ENCODE results near the gene LGALS9.
A peak's percentile ranks its signal among the peaks of the same experiment; 100 is the strongest.
"Not testable (repeated sequence)": the region's sequence is repeated elsewhere in the genome, so short reads cannot be mapped to it uniquely, and the experiment has no call there.

Gene LGALS9

DNA sequence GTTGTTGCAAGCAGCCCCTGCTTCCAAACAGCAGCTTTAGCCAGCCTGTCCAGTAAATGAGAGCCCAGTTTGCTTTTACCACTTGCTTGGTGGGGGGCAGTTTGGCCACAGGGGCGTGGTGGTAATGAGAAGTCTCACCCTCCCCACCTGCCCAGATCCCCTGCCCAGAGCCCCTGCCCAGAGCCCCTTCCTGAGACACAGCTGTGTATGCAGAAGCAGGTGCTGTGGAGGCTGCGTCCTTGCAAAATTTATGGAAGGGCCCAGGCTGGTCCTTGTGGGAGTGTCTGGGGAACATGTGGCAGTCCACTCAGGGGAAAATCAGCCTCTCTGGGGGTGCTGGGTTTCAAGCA lies 27.6 kb upstream of the LGALS9 start:
- DNase-seq (ENCODE audit: low spot score): no peak

DNA sequence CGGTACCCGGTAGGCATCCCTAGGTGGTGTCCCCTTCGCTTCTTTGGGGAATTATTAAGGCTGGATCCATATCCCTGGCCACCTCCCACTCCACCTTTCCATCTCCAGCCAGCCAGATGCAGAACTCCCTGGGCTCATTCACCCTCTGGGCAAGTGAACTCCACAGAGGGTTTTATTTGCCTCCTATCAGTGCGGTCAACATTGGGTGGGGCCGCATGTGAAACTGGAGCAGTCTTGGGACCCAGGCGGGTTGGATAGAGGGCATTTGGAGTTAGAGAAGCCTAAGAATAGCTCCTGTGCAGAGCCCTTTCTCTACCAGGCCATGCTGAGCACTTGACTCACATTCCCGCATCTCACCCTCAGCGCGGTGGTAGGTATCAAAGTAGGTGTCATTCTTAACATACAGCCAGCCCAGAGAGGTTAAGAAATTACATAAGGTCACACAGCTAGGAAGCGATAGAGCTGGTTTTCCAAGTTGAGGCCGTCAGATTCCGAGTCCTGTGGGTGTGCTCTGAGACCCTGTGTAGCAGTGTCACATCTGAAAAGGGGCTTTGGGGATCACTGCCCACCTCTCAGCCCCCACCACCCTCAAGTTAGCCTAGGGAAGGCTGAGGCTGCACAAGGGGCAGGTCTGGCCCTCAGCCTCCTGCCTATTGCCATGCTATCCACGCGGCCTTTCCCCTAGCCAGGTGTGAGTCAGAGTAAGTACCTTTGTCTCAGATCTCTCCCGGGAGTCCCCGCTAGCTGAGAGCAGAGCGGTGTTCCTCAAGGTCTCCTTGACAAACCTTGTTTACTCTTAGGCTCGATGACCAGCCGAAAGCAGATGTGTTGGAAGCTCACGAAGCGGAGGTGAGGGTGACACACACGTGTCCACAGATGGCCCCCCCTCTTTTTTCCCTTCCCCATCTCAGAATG lies 26.9 kb upstream of the LGALS9 start:
- DNase-seq (ENCODE audit: low spot score): no peak

DNA sequence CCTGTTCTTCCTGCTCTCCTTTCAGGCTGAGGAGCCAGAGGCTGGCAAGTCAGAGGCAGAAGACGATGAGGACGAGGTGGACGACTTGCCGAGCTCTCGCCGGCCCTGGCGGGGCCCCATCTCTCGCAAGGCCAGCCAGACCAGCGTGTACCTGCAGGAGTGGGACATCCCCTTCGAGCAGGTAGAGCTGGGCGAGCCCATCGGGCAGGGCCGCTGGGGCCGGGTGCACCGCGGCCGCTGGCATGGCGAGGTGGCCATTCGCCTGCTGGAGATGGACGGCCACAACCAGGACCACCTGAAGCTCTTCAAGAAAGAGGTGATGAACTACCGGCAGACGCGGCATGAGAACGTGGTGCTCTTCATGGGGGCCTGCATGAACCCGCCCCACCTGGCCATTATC lies 25.6 kb upstream of the LGALS9 start:
- no peak for DNase-seq (ENCODE audit: low spot score)

DNA sequence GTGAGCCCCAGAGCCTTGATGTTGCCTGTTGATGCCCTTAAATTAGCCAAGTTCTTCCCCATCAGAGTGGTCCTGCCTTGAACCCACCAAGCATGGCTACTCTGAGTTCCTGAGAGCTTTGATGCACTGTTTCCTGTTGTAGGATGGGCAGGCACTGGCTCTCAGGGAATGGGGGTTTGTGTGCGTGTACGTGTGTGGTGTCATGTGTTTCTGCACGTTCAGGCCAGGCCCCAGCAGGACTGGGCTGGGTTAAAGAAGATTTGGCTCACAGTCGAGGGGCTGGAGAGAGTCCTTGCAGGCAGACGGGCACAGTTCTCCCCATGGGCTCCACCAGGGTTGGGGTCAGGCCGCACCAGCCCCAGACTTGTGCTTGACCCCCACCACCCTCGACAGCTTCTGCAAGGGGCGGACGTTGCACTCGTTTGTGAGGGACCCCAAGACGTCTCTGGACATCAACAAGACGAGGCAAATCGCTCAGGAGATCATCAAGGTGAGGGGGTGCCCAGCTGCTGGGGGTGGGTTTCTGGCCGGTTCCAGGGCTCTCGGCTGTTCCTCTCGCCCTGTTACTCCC lies 23.4 kb upstream of the LGALS9 start:
- no peak for DNase-seq (ENCODE audit: low spot score)

DNA sequence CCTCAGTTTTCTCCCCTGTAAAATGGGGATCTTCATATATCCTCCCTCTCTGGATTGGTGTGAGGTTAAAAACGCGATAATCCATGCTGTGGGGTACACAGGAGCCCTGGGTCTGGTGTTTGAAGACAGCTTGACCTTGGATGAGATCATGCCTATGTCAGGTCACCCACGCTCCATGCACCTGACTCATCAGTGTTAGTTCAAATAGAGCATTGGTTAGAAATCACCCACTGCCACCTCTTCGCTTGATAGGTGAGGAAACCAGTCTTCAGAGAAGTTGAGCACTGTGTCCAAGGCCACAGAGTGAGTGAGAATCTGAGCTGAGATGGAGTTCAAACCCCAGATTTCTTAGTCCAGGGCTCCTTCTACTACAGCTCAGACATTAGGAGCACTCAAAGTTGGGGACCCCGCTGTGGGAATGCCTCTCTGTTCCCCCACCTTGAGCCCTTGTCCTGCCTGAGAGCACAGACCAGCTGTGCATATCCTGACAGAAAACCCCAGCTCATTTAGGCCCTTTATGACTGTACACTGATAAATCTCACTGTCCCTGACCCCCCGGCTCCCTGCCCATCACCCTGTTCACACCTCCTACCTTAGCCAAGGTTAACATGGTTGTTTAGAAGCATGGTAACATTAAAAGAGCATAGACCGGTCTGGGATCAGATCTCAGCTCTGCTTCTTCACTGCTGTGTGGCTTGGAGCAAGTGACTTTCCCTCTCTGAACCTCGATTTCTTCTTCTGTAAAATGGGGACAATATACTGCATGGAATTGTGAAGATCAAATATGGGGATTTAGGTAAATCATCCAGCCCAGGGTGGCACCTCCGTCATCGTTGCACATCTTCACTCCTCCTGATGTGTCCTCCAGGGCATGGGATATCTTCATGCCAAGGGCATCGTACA lies 22.4 kb upstream of the LGALS9 start:
- DNase-seq (ENCODE audit: low spot score): no peak

DNA sequence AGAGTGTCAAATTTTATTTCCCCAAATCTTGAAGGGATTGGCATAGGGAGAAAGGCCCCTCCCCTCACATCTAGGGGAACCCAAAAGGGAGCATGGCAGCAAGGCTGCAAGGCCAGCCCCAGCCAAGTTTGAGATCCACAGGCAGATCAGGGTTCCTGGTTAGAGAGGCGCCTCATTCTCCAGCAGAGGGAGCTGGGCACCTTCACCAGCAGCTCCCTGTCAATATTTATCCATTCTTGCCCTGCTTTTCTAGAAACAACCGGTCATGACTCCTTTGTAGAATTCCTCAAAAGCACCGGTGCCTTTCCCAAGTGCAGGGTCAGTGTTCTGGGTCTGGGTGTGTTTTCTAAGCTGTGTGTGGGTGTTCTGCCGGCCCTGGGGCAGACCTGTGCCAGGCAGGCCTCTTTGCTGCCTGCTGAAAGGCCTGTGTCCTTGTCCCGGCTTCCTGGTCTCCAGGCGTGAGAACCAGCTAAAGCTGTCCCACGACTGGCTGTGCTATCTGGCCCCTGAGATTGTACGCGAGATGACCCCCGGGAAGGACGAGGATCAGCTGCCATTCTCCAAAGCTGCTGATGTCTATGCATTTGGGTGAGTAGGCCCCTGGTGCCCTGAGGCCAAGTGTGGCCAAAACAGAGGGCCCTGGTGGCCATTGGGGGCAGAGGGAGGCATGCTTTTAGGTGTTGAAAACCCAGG lies 21.2 kb upstream of the LGALS9 start:
- DNase-seq (ENCODE audit: low spot score): peak; percentile 73

DNA sequence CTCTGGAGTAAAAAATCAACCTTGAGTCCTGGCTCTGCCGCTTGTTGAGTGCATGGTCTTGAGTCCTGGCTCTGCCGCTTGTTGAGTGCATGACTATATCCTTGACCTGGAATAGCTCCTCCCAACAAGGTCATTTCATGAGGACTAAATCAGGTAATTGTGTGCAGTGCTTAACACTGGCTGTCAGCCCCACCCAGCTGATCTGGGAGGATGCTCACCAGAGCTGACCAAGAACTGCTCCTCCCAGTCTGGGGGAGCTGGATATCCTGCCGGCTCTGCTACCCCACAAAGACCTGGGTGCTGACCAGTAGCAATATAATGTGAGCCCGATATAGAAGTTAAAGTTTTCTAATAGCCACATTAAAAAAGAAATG lies 20.7 kb upstream of the LGALS9 start:
- no peak for DNase-seq (ENCODE audit: low spot score)

DNA sequence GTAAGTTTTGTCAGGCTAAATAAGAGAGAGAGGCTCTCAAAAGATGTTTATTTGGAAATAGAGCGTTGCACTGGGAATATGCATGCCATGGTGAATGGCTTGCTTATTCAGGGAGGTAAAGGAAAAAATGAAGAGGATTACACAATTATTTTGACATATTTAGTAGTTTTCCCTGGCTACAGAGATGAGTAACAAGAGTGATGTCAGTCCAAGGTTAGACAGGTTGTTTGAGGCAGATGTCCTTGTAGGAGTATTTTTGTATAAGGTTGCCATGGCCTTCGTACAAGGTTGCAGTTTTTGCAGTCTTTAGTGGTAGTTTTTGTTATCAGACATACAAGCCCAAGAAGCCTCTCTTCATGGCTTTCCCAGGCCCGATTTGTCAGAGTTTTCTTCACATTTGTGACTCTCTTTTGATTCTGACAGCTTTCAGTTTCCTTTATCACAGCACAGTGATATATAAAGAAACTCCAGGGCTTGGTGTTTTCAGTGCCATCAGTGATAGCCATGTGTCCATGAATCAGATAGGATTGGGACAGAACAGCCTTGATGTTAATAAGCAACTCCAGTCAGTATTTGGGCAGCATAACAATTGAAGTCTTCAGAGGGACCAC lies 18.7 kb upstream of the LGALS9 start:
- DNase-seq (ENCODE audit: low spot score): no peak

DNA sequence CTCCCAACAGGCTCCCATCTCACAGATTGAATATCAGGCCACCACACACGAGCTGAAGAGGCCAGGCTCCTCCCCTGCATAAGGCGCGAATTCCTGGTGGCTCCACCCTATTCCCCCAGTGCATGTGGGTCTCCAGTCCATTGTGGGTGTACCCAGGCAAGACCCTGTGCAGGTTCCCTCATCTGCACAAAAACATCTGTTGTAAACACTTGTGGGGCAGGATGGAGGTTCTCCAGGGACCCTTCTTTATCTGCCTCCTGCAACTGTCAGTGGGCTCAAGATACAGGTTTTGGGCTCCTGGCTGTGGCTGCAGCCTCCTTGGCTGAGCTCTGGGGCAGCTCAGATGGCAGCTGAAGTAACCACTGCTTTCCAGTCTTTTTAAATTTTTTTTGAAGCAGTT lies 17.6 kb upstream of the LGALS9 start:
- no peak for DNase-seq (ENCODE audit: low spot score)

DNA sequence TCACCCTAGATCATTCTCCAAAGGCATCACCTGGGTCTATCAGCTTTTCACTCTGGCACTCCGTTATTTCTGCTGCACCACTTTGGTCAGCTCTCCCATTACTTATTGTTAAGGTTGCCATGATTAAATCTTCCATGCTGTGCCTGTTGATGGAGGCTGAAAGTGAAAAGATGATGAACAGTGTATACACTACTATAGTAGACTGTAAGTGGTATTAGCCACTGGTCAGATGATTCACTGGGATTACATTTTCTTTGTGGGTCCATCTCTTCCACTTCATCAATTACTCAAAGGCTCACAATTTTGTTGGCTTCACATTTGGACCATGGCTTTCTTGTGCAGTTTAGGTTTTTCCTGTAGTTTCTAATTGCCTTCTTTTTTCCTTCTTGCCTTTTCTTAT lies 15.9 kb upstream of the LGALS9 start:
- DNase-seq (ENCODE audit: low spot score): no peak

DNA sequence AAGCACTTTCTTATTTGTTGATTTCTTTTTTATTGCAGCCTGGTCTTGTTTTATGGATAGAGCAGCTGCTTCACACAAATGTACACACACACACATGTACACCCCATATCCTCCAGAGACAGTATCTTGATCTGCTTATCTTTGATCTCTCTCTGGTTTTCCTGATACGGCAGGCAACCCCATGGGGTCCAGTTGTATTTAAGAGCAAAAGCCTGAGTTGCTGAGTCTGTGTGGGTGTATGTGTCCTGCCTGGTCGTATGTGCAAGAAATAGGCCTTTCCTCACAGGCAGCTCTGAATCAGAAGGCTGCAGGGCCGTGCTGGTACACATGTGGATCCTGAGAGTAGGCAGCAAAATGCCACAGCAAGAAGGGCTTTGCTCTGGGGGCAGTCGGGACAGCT lies 14.6 kb upstream of the LGALS9 start:
- DNase-seq (ENCODE audit: low spot score): no peak

DNA sequence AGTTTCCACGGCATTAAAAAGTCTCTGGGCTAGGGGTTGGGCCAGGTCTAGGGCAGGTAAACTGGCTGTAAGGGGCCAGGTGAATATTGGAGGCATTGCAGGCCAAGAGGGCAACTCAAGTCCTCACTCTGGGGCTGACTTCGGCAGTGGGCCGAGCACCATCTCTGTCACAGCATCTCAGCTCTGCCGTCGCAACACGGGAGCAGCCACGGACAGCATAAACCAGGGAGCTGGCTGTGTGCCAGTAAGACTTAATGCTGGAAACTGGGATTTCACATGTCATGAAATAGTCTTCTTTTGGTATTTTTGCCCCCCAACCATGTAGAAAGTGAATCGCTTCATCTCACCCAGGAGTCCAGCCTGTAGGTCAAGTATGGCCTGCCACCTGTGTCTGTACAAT lies 12.6 kb upstream of the LGALS9 start:
- no peak for DNase-seq (ENCODE audit: low spot score)

DNA sequence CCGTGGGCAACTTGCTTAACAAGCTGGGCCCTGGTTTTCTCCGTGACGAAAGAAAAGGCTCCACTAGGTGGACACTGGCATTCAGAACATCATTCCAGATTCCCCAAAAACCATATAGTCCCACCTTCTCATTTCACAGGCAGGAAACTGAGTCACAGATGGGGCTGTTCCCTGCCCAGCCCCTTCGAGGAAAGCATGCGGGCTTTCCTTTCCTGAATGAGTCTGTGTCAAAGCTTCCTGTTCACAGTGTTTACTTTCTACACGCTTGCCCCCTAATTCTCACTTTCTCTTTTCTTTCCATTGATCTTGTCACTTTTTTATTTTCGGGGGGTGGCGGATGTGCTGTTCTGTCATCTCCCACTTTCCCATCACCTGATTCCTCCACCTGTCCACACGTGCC lies 10.3 kb upstream of the LGALS9 start:
- DNase-seq (ENCODE audit: low spot score): no peak

DNA sequence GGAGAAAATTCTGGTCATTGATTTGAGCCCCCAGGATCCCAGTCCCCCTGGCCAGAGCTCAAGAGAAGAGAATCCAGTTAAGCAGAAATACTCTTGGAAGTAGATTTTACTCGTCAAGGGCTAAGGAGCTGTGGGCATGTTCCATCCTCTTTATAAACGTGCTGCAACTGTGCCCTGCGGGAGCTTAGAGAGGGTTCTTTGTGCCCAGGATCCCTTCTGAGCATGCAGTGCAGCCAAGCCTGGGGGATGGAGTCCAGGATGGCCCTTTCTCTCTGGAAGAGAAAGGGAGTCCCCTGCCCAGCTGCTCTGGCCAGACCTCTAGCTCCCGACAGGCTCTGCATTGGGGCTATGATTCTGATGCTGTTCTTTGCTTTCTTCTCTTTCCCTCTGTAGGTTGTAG lies 9.5 kb upstream of the LGALS9 start:
- DNase-seq (ENCODE audit: low spot score): no peak

DNA sequence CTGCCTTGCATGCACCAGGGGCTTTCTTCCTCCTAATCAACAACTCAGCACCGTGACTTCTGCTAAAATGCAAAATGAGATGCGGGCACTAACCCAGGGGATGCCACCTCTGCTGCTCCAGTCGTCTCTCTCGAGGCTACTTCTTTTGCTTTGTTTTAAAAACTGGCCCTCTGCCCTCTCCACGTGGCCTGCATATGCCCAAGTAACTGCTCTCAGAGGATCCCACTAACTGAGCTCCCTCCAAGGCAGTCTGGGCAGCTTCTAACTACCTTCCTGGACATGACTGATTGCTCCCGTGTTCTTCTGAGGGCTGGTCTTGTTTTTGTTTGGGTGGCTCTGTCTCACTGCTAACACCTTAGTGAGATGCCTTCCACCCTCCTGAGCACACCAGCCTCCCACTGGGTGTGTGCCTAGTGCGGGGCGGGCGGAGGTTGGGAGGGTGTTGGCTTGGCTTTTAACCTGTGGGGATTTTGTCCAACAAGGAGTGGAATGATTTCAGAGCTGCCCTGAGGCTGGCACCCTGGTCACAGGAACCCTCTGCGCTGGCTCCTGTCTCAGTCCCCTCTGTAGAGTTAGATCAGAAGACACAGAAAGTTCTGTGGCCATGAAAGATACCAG lies 8.9 kb upstream of the LGALS9 start:
- DNase-seq (ENCODE audit: low spot score): no peak

DNA sequence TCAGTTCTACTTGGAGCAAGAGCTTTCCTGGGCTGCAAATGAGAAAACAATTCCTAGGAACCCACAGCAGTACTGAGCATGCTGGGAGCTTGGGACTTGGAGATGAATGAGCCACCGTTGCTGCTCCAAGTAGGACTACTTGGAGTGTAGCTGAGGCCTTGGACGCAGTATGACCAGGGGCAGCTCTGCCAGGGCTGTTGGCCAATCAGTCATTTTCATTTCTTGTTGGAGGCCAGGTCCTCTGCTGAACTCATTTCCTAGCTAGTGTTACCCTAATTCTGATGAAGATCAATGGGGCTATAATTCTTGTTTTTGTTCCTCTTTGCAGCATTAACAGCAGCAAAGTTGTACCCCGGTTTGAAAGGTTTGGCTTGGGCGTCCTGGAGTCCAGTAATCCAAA lies 8.0 kb upstream of the LGALS9 start:
- DNase-seq (ENCODE audit: low spot score): no peak

DNA sequence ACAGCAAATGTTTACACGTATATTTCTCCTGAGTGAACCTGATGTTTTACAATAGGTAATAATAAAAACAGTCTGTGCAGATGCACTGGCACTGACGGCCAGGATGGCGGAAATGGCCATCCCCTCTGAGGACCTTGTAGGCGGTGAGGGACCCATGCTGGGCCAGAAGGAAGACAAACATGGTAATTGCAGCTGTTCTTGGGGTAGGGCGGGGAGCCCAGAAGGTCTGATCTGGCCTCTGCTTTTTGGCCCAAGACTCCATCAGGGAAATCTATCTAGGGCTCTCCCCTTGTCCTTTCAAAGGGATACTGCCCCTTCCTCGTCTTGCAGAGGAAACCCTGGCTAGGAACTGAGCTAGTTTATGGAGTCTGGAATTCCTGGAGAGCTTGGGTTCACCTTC lies 7.4 kb upstream of the LGALS9 start:
- no peak for DNase-seq (ENCODE audit: low spot score)

DNA sequence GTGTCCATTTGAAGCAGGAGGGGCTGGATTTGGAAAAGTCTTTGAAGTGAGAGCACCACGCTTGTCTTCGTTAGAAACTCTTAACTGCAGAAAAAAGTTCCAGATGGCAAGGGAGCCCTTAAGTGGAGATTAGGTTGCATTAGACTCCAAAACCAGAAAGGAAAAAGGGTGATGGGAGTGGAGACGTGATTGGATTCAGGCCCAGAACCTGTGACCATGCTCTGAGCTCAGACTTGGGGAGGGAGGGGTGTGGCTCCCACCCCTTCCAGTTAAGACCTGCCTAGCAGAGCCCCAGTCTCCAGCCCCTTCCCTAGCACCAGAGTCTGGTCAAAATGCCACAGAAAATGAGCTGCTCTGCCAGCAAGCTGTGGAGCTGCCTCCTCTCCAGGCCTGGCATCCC lies 6.4 kb upstream of the LGALS9 start:
- no peak for DNase-seq (ENCODE audit: low spot score)

DNA sequence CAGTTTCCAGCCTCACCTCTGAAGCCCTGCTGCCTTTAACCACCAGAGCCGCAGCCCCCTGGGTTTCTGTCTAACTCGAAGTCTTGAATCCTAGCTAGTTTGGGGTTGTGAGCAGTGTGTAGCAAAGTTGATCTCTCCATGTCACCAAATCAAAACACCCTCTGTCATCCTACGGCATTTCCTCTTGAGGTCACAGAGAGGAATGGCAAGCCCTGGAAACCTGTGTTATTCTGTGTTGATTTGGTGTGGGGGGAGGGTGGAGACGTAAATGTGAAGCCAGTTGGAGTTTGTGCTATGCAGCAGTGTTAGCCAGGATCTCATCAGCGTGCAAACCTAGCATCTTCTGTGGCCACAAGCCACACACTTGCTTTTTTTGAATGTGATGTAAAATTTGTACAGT lies 5.1 kb upstream of the LGALS9 start:
- no peak for DNase-seq (ENCODE audit: low spot score)

DNA sequence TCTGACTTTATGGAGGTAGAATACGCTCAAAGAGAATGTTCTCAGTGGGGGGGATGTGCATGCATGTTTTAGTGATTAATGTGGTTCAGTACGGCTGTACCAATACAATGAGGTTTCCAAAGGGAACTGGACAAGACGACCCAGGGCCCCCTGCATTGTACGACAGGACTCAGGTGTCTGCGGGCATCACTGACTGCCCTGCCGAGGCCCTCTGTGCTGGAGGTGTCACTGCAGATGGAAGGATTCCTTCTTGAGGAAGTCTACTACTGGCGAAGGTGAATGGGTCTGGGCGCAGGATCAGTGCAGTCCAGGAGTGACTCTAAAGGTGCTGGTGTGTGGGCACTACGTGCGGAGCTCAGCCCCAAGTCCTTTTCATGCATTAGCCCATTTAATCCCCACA lies 3.5 kb upstream of the LGALS9 start:
- no peak for DNase-seq (ENCODE audit: low spot score)

DNA sequence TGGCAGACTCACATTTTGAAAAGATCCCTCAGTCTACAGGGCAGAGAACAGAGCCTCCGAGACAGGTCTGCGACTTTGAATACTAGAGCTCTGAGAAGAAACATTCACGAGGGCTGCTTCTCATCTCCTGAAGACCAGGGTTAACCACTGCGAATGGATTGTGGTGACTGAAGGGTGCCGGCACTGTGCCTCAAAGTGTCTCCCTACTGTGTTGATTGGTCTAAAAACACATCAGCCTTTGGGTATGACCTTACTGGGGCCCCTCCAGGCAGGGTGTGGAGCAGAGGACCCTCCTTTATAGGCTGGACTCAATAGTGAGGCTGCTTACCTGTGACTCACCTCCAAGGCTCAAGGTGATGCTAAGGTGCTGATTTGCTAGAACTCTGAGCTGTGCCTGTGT lies 2.6 kb upstream of the LGALS9 start:
- DNase-seq (ENCODE audit: low spot score): no peak

DNA sequence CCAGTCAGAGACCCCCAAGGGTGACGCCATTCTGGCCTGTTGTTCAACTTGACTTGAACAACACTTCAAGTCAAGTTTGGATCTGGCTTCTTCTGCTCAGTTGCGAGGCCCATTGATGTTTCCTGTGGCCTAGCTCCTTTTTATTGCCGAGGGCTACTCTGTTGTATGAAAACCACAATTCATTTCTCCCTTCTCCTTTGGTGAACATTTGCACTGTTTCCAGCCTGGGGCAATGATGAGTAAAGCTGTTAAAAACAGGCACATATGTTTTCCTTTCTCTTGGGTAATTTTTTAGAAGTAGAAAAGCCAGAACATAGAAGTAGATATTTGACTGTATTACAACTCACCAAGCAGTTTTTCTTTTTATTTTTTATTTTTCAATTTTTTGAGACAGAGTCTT lies 1.7 kb upstream of the LGALS9 start:
- DNase-seq (ENCODE audit: low spot score): not testable (repeated sequence)

Data from AG20443 (cell line).